OCI-LY1 (cell line): Measurements from ENCODE around the gene TAS1R3.

Source experiments
- H2AFZ ChIP-seq: fragments of 200-600 bp; sonication (generic), shearing (Covaris generic); 2 replicates; pipeline ENCODE4 v1.6.0; 2014; ENCODE audit warnings: antibody characterized with exemption, mild to moderate bottlenecking, low read length
- H3F3A ChIP-seq: fragments of 200-600 bp; sonication (generic), shearing (Covaris generic); 2 replicates; pipeline ENCODE4 v1.6.0; 2014; ENCODE audit warnings: mild to moderate bottlenecking, antibody characterized with exemption, low read length, moderate library complexity; ENCODE audit not compliant: insufficient read depth
- H3K27ac ChIP-seq: fragments of 200-600 bp; sonication (generic); 2 replicates; pipeline ENCODE4 v1.5.1; 2014; ENCODE audit warnings: low read length, mixed run types, mild to moderate bottlenecking, low read depth; ENCODE audit not compliant: poor library complexity, severe bottlenecking
- H3K27me3 ChIP-seq: fragments of 200-600 bp; sonication (generic); 2 replicates; pipeline ENCODE4 v1.6.0; 2014; ENCODE audit warnings: antibody characterized with exemption, mild to moderate bottlenecking, low read length, moderate library complexity; ENCODE audit not compliant: insufficient read depth
- H3K36me3 ChIP-seq: fragments of 200-600 bp; sonication (generic); 2 replicates; pipeline ENCODE4 v1.6.1; 2014; ENCODE audit warnings: mild to moderate bottlenecking, antibody characterized with exemption, low read length, moderate library complexity, mixed read lengths; ENCODE audit not compliant: insufficient read depth
- H3K4me1 ChIP-seq: fragments of 200-600 bp; sonication (generic); 2 replicates; pipeline ENCODE4 v1.5.1; 2014; ENCODE audit warnings: mild to moderate bottlenecking, low read length, moderate library complexity; ENCODE audit not compliant: insufficient read depth, severe bottlenecking
- H3K4me2 ChIP-seq: fragments of 200-600 bp; sonication (generic), shearing (Covaris generic); 2 replicates; pipeline ENCODE4 v1.6.1; 2014; ENCODE audit warnings: low read length
- H3K4me3 ChIP-seq: fragments of 200-600 bp; sonication (generic); 2 replicates; pipeline ENCODE4 v1.5.1; 2014; ENCODE audit warnings: low read length, low read depth, mild to moderate bottlenecking, mixed read lengths; ENCODE audit not compliant: poor library complexity, severe bottlenecking
- H3K79me2 ChIP-seq: fragments of 200-600 bp; shearing (Covaris generic); 2 replicates; pipeline ENCODE4 v1.6.1; 2016; ENCODE audit warnings: mixed run types, low read length, mixed read lengths; ENCODE audit not compliant: insufficient read depth
- H3K9ac ChIP-seq: fragments of 200-600 bp; sonication (generic), shearing (Covaris generic); 2 replicates; pipeline ENCODE4 v1.6.1; 2014; ENCODE audit warnings: mild to moderate bottlenecking, low read length, mixed read lengths
- H3K9me2 ChIP-seq: fragments of 200-600 bp; sonication (generic), shearing (Covaris generic); 2 replicates; pipeline ENCODE4 v1.6.1; 2014; ENCODE audit warnings: low read depth, mild to moderate bottlenecking, low read length, mixed read lengths
- H3K9me3 ChIP-seq: fragments of 200-600 bp; shearing (Covaris generic); 2 replicates; pipeline ENCODE4 v1.6.1; 2014; ENCODE audit warnings: low read length, mixed read lengths
- H4K20me1 ChIP-seq: fragments of 200-600 bp; sonication (generic), shearing (Covaris generic); 2 replicates; pipeline ENCODE4 v1.6.0; 2016; ENCODE audit warnings: mild to moderate bottlenecking, low read length; ENCODE audit not compliant: insufficient read depth
- CTCF ChIP-seq: fragments of 200-600 bp; sonication (generic), shearing (Covaris generic); IDR thresholded peaks from 2 replicates; pipeline ENCODE4 v1.5.1; 2017; ENCODE audit warnings: mild to moderate bottlenecking, antibody characterized with exemption, low read length, moderate library complexity, mixed read lengths
- EZH2 ChIP-seq: fragments of 200-600 bp; sonication (generic), shearing (Covaris generic); IDR thresholded peaks from 2 replicates; pipeline ENCODE4 v1.8.0; 2017; ENCODE audit warnings: borderline replicate concordance, mixed run types, mild to moderate bottlenecking, antibody characterized with exemption, low read length, moderate library complexity, mixed read lengths

Gene TAS1R3

DNA sequence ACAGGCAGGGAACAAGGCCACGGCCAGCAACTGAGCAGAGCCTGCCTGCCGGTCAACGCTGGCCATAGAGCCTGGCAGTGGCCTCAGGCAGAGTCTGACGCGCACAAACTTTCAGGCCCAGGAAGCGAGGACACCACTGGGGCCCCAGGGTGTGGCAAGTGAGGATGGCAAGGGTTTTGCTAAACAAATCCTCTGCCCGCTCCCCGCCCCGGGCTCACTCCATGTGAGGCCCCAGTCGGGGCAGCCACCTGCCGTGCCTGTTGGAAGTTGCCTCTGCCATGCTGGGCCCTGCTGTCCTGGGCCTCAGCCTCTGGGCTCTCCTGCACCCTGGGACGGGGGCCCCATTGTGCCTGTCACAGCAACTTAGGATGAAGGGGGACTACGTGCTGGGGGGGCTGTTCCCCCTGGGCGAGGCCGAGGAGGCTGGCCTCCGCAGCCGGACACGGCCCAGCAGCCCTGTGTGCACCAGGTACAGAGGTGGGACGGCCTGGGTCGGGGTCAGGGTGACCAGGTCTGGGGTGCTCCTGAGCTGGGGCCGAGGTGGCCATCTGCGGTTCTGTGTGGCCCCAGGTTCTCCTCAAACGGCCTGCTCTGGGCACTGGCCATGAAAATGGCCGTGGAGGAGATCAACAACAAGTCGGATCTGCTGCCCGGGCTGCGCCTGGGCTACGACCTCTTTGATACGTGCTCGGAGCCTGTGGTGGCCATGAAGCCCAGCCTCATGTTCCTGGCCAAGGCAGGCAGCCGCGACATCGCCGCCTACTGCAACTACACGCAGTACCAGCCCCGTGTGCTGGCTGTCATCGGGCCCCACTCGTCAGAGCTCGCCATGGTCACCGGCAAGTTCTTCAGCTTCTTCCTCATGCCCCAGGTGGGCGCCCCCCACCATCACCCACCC, at the start of gene TAS1R3:
Gene TAS1R3 (plus strand): TSS at position 213 of the 898 bp plus-strand sequence. CDS start 66 bp downstream, at position 279.
- TF ChIP-seq EZH2 = no peak
- no peak for TF ChIP-seq CTCF
- no peaks in the 10 kb centered on the region for H3K9me2 ChIP-seq
- H3K36me3 ChIP-seq = no peaks in the 10 kb centered on the region; the same call in 1 of the 2 replicates
- no peaks in the 10 kb centered on the region for H3K79me2 ChIP-seq
- no peak within 1 kb of the TSS for H3K9ac ChIP-seq
- no peaks in the 10 kb centered on the region for H3F3A ChIP-seq
- no peak within 1 kb of the TSS for H2AFZ ChIP-seq
- no peaks in the 10 kb centered on the region for H4K20me1 ChIP-seq
- no peak within 1 kb of the TSS for H3K27ac ChIP-seq
- H3K4me3 ChIP-seq = no peak within 1 kb of the TSS
- H3K4me1 ChIP-seq = peaks cover 4% of the 10 kb centered on the region
- no peaks in the 10 kb centered on the region for H3K27me3 ChIP-seq
- H3K9me3 ChIP-seq = no peaks in the 10 kb centered on the region
- no peak within 1 kb of the TSS for H3K4me2 ChIP-seq

- H3K4me3 ChIP-seq = no peak overlapping the region
- H2AFZ ChIP-seq = no peak overlapping the region
- no peaks in the 10 kb centered on the region for H3K79me2 ChIP-seq
- H4K20me1 ChIP-seq = no peaks in the 10 kb centered on the region
- H3F3A ChIP-seq = no peaks in the 10 kb centered on the region
- no peaks in the 10 kb centered on the region for H3K9me3 ChIP-seq
- no peak overlapping the region for H3K4me2 ChIP-seq
- no peaks in the 10 kb centered on the region for H3K9me2 ChIP-seq
- no peak overlapping the region for H3K27ac ChIP-seq
- H3K27me3 ChIP-seq = no peaks in the 10 kb centered on the region; the same call in 1 of the 2 replicates
- H3K9ac ChIP-seq = no peak overlapping the region
- H3K36me3 ChIP-seq = no peaks in the 10 kb centered on the region
- TF ChIP-seq EZH2 (no peak), CTCF (no peak)
- no peaks in the 10 kb centered on the region for H3K4me1 ChIP-seq
Measured at GRCh38 chr1:1281533-1282321, 49.4 kb upstream of the TAS1R3 start.

GRCh38 chr1:1282998-1283397, 48.1 kb upstream of the TAS1R3 start:
- no peak overlapping the region for H3K4me3 ChIP-seq
- no peaks in the 10 kb centered on the region for H4K20me1 ChIP-seq
- H3K4me1 ChIP-seq = no peaks in the 10 kb centered on the region
- no peaks in the 10 kb centered on the region for H3K36me3 ChIP-seq
- H3K79me2 ChIP-seq = no peaks in the 10 kb centered on the region
- no peak for TF ChIP-seq EZH2
- no peak for TF ChIP-seq CTCF
- no peak overlapping the region for H2AFZ ChIP-seq
- H3K27ac ChIP-seq = no peak overlapping the region
- H3K27me3 ChIP-seq = no peaks in the 10 kb centered on the region; the same call in 1 of the 2 replicates
- no peaks in the 10 kb centered on the region for H3K9me2 ChIP-seq
- no peaks in the 10 kb centered on the region for H3K9me3 ChIP-seq
- no peak overlapping the region for H3K9ac ChIP-seq
- H3K4me2 ChIP-seq = no peak overlapping the region
- H3F3A ChIP-seq = no peaks in the 10 kb centered on the region
